IMR-90 (cell line): Measurements from ENCODE around the gene AFAP1L1.

Source experiments
- CEBPB ChIP-seq: IDR thresholded peaks from 2 replicates; pipeline ENCODE4 v1.6.1; 2012; ENCODE audit warnings: low read depth, low read length, improper control_type of control experiment
- ELK1 ChIP-seq: fragments of 150-350 bp; IDR thresholded peaks from 2 replicates; pipeline ENCODE4 v1.6.1; 2016; ENCODE audit warnings: low read depth, mild to moderate bottlenecking, low read length, moderate library complexity, borderline replicate concordance
- MAFK ChIP-seq: IDR thresholded peaks from 2 replicates; pipeline ENCODE4 v1.6.1; 2012; ENCODE audit warnings: low read depth, low read length, improper control_type of control experiment
- MAZ ChIP-seq: IDR thresholded peaks from 2 replicates; pipeline ENCODE4 v1.6.1; 2012; ENCODE audit warnings: low read depth, mild to moderate bottlenecking, low read length, improper control_type of control experiment, moderate library complexity, borderline replicate concordance
- MXI1 ChIP-seq: IDR thresholded peaks from 2 replicates; pipeline ENCODE4 v1.6.1; 2012; ENCODE audit warnings: low read depth, mild to moderate bottlenecking, low read length, moderate library complexity, borderline replicate concordance
- POLR2A ChIP-seq: IDR thresholded peaks from 2 replicates; pipeline ENCODE4 v1.6.1; 2012; ENCODE audit warnings: mild to moderate bottlenecking, low read depth, low read length
- RAD21 ChIP-seq: IDR thresholded peaks from 2 replicates; pipeline ENCODE4 v1.6.1; 2012; ENCODE audit warnings: low read length, improper control_type of control experiment
- RCOR1 ChIP-seq: IDR thresholded peaks from 2 replicates; pipeline ENCODE4 v1.6.1; 2012; ENCODE audit warnings: mild to moderate bottlenecking, low read length, improper control_type of control experiment; ENCODE audit not compliant: insufficient replicate concordance
- TF ChIP-seq, protein P1 (sequence below): conservative IDR thresholded peaks from 2 replicates; pipeline ENCODE4 v1.5.1; 2012; ENCODE audit warnings: mild to moderate bottlenecking, low read depth, low read length, improper control_type of control experiment
- TF ChIP-seq, protein P2 (sequence below): fragments of 150-350 bp; IDR thresholded peaks from 2 replicates; pipeline ENCODE4 v1.6.1; 2017; ENCODE audit warnings: mild to moderate bottlenecking, antibody characterized with exemption, low read length, low read depth

DNA sequence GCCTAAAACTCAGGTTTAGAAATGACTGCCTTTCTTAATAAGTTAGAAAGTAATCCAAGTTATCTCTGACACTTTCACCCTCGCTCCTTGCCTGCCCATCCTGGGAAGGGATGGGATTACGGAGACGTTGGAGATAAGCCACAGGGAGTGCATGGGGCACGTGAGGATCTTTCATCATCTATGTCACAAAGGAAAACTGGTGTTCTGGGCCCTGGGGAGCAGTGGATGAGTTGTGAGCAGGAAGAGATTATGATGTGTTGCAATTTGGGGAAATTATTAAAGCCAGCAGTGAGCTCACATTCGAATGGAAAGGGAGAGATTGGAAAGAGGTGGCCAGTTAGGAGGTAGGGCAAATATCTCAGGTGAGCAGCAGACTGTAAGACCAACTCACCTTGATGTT, 12.8 kb downstream of the AFAP1L1 start:
- TF ChIP-seq, protein P1, sequence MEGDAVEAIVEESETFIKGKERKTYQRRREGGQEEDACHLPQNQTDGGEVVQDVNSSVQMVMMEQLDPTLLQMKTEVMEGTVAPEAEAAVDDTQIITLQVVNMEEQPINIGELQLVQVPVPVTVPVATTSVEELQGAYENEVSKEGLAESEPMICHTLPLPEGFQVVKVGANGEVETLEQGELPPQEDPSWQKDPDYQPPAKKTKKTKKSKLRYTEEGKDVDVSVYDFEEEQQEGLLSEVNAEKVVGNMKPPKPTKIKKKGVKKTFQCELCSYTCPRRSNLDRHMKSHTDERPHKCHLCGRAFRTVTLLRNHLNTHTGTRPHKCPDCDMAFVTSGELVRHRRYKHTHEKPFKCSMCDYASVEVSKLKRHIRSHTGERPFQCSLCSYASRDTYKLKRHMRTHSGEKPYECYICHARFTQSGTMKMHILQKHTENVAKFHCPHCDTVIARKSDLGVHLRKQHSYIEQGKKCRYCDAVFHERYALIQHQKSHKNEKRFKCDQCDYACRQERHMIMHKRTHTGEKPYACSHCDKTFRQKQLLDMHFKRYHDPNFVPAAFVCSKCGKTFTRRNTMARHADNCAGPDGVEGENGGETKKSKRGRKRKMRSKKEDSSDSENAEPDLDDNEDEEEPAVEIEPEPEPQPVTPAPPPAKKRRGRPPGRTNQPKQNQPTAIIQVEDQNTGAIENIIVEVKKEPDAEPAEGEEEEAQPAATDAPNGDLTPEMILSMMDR, result no peak
- TF ChIP-seq MAFK (no peak), MAZ (no peak), RAD21 (no peak), POLR2A (no peak), CEBPB (peak; percentile 59; the same call in 1 of the 2 replicates), MXI1 (no peak), ELK1 (no peak), RCOR1 (no peak)
- TF ChIP-seq, protein P2, sequence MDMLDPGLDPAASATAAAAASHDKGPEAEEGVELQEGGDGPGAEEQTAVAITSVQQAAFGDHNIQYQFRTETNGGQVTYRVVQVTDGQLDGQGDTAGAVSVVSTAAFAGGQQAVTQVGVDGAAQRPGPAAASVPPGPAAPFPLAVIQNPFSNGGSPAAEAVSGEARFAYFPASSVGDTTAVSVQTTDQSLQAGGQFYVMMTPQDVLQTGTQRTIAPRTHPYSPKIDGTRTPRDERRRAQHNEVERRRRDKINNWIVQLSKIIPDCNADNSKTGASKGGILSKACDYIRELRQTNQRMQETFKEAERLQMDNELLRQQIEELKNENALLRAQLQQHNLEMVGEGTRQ, result peak; percentile 55
